ENCODE measurements around the gene CMYA5.
A peak's percentile ranks its signal among the peaks of the same experiment; 100 is the strongest.
"Not testable (repeated sequence)": the region's sequence is repeated elsewhere in the genome, so short reads cannot be mapped to it uniquely, and the experiment has no call there.

CMYA5 gene

GRCh38 chr5:79697222-79698170, 7.9 kb downstream of the CMYA5 start:
- in situ Hi-C loops (cut with HindIII; ENCODE audit: low pct_ligation_motif_present, low pct_unique_long_range_greater_than_20kb, low sequenced_read_pairs) = no loop called here
- no peak for DNase-seq

DNA sequence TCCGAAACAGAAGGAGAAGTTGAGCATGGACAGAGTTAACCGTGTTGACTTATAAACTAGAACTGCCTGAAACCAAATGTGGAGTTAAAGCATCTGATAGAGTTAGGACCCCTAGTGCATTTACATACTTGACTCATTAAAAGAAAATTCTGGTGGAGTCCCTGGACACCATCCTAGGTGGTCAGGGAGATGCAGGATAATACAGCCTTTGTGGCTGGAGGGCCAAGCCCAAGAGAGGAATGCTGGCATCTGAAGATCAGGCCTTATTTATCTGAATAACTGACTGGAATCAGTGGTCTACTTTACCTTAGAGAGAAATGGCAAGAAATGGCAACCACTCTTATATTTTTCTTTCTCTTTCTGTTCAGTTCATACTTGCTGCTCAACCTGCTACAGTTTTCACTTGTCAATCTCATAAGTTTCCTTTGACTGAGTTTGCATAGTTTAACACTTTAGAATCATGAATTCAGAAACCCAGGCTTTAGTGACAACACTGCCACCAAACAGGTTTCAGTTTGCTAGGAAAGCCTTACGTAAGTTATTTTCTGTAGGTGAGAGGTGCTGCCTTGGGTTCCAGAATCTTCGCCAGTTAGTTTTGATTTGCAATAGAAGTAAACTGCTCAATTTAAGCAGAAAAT, 10.2 kb downstream of the CMYA5 start:
- no peak for DNase-seq
- in situ Hi-C loops (cut with HindIII; ENCODE audit: low pct_ligation_motif_present, low pct_unique_long_range_greater_than_20kb, low sequenced_read_pairs) = no loop called here

GRCh38 chr5:79702606-79703380, 13.2 kb downstream of the CMYA5 start:
- peak; percentile 4 for DNase-seq
- in situ Hi-C loops (cut with HindIII; ENCODE audit: low pct_ligation_motif_present, low pct_unique_long_range_greater_than_20kb, low sequenced_read_pairs) = no loop called here

GRCh38 chr5:79703381-79703645, 13.7 kb downstream of the CMYA5 start:
- in situ Hi-C loops (cut with HindIII; ENCODE audit: low pct_ligation_motif_present, low pct_unique_long_range_greater_than_20kb, low sequenced_read_pairs) = no loop called here
- no peak for DNase-seq

DNA sequence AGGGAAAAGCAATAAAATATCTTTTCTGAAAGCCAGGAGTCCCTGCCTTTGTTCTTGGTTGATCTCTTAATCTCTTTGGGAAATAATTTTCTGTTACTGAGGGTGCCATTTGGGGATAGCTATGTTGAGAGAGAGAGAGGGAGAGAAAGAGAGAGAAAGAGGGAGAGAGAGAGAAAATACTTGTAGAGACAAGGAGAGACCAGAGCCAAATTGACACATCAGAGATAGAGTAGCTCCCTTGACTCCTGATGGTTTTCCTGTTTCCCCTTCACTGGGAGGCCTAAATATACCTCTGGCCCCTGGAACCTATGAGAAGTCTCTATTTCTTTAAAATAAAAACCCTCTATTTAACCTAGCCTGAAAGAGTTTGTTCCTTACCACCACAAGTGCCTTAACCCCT, 14.9 kb downstream of the CMYA5 start:
- in situ Hi-C loops (cut with HindIII; ENCODE audit: low pct_ligation_motif_present, low pct_unique_long_range_greater_than_20kb, low sequenced_read_pairs) = no loop called here
- DNase-seq = no peak

DNA sequence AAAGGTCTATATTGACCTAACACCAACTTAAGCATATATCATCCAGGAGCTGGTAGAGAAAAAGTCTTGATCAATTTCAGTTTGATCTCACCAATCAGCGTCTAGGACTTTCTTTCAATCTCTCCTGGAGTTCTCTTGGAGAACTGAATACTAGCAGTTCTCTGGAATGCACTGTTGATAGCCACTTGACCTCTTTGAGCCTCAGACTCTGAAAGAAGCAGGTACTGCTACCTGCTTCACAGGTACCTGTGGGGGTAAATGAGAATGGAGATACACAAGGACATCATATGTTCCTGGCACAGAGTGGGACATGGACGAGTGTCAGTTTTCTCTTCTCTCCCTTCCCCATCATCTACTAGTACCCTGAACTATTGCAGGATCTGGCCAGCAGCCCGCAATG, 16.0 kb downstream of the CMYA5 start:
- no peak for DNase-seq
- in situ Hi-C loops (cut with HindIII; ENCODE audit: low pct_ligation_motif_present, low pct_unique_long_range_greater_than_20kb, low sequenced_read_pairs) = no loop called here

DNA sequence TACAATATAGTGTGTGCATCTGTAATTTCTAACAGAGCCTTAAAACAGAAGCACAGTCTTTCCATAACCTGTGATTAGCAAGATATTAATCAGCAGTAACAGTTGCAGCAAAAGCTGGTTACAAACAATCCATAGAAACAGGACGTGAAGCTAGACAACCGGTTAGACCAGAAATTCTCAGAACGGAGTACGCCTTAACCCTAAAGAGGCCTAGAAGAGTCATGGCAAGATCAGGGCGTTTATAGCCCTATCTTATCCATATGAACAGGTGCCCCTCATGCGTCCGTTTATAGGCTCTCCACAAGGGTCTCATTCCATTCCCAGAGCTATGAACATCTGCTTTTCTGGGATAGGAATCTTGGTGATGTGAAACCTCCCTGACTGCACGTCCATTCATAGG, 16.7 kb downstream of the CMYA5 start:
- DNase-seq; in situ Hi-C loops (cut with HindIII; ENCODE audit: low pct_ligation_motif_present, low pct_unique_long_range_greater_than_20kb, low sequenced_read_pairs): not testable (repeated sequence)

- in situ Hi-C loops (cut with HindIII; ENCODE audit: low pct_ligation_motif_present, low pct_unique_long_range_greater_than_20kb, low sequenced_read_pairs) = no loop called here
- DNase-seq = no peak
These were observed 17.9 kb downstream of the CMYA5 start for GRCh38 chr5:79707535-79707934.

- no peak for DNase-seq
- in situ Hi-C loops (cut with HindIII; ENCODE audit: low pct_ligation_motif_present, low pct_unique_long_range_greater_than_20kb, low sequenced_read_pairs) = no loop called here
These were observed 23.1 kb downstream of the CMYA5 start for GRCh38 chr5:79712741-79713140.

GRCh38 chr5:79713727-79714126, 24.1 kb downstream of the CMYA5 start:
- no peak for DNase-seq
- in situ Hi-C loops (cut with HindIII; ENCODE audit: low pct_ligation_motif_present, low pct_unique_long_range_greater_than_20kb, low sequenced_read_pairs) = no loop called here

- in situ Hi-C loops (cut with HindIII; ENCODE audit: low pct_ligation_motif_present, low pct_unique_long_range_greater_than_20kb, low sequenced_read_pairs) = no loop called here
- DNase-seq = no peak
These were observed 27.2 kb downstream of the CMYA5 start for GRCh38 chr5:79716839-79717238.

DNA sequence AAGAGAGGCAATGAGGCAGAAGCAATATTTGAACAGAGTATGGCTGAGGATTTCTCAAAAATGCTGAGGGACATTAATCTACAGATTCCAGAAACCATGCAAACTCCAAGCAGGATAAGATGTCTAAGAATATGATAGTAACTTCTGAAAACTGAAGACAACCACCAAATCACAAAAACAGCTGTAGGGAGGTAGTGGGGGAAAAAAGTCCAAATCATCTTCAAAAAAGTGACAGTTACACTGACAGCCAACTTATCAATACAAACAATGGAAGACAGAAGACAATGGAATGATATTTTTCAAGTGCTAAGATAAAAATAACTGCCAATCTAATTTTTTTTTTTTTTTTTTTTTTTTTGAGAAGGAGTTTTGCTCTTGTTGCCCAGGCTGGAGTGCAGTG, 30.5 kb downstream of the CMYA5 start:
- in situ Hi-C loops (cut with HindIII; ENCODE audit: low pct_ligation_motif_present, low pct_unique_long_range_greater_than_20kb, low sequenced_read_pairs) = no loop called here
- DNase-seq = no peak

DNA sequence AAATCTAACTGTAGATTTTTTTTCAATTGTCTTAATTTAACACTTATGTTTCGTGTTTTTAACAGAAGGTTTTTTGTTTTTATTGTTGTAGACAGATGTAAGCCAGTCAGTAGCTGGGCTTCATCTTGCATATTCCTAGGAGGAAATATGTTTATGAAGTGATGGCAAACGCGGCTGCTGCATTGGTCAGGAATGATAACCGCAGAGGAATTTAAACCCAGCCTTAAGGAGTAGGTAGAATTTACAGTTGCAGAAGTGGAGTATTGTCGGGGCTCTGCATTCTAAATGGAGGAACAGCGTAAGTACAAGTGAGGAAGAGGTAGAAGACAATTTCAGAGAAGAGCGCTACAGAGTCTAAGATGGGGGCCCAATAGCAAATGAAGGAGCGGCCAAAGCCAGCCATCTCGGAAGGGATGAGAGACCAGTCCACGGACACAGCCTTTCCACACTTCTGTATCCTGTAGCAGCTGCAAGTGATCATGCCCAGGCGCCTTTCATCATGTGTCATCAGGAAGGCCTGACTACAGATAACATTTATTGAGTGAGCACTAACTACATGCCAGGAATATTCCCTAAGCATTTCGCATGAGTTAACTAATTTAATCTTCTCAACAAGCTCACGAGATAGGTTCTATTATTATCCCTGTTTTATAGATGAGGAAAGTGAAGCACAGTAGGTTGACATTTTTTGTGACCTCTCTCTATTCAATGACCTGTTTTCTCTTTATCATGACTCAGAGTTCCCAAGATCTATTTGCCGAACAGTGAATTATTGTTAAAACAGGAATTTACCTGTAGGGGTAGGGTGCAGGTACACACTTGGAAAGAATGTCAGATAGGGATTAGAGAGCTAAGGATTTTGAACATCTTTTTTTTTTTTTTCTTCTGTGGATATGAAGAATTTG, 38.1 kb downstream of the CMYA5 start:
- in situ Hi-C loops (cut with HindIII; ENCODE audit: low pct_ligation_motif_present, low pct_unique_long_range_greater_than_20kb, low sequenced_read_pairs) = no loop called here
- no peak for DNase-seq

- in situ Hi-C loops (cut with HindIII; ENCODE audit: low pct_ligation_motif_present, low pct_unique_long_range_greater_than_20kb, low sequenced_read_pairs) = no loop called here
These were observed 38.8 kb downstream of the CMYA5 start for GRCh38 chr5:79728396-79728795.

DNA sequence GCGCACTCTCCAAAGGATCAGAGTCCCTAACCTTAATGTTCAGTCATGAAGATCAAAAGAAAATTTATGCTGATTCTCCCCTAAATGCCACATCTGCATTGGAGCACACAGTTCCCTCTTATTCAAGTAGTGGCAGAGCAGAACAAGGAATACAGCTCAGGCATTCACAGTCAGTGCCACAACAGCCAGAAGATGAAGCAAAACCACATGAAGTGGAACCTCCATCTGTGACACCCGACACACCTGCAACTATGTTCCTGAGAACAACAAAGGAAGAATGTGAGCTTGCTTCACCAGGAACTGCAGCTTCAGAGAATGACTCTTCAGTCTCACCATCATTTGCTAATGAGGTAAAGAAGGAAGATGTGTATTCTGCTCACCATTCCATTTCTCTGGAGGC, 40.0 kb downstream of the CMYA5 start:
- in situ Hi-C loops (cut with HindIII; ENCODE audit: low pct_ligation_motif_present, low pct_unique_long_range_greater_than_20kb, low sequenced_read_pairs) = no loop called here

More at GRCh38 chr5:79728396-79728795, 38.8 kb downstream of the CMYA5 start:
- no peak for DNase-seq

GRCh38 chr5:79730564-79730963, 40.9 kb downstream of the CMYA5 start:
- in situ Hi-C loops (cut with HindIII; ENCODE audit: low pct_ligation_motif_present, low pct_unique_long_range_greater_than_20kb, low sequenced_read_pairs) = no loop called here
- DNase-seq = no peak

More for the DNA sequence above, 40.0 kb downstream of the CMYA5 start:
- DNase-seq = no peak

- no peak for DNase-seq
- in situ Hi-C loops (cut with HindIII; ENCODE audit: low pct_ligation_motif_present, low pct_unique_long_range_greater_than_20kb, low sequenced_read_pairs) = no loop called here
These were observed 42.1 kb downstream of the CMYA5 start for GRCh38 chr5:79731775-79732174.
